Measurements from ENCODE around the gene MYOCD. TPM values are rescaled to one million over a fixed set of nuclear protein-coding genes. Genes with fewer than 3 reads are reported as not detected.

Gene MYOCD
- polyA plus RNA-seq, 2 of the 4 experiments (the other 2 are of a cell fraction): 8.6 to 12.5 TPM

DNA sequence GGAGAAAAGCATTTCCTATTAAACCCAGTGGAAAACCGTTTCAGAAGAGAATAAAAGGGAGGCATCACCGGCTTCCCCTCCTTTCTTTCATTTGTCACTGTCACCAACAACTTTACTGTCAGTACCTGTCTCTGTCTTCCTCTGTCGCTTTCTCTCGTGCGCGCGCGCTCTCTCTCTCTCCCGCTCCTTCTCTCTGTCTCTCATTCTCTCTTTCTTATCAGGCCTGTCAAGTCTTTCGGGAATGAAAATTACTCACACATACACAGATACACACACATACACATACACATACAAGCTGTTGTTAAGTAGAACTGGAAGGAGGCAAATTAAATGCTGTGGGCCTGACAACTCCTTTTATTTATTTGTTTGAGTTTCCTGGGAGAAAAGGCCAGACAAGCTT lies 17.6 kb downstream of the MYOCD start:
- WGBS (ENCODE audit: missing lambda C conversion rate): 81% methylated on average over 10 of the region's 10 CpGs
- CTCF ChIA-PET: interaction anchor here (1.0 to 2.4 kb wide), 3 partner anchors 16 to 319 kb away, joined by 3 to 13 read pairs (median 4); no protein-coding TSS in a partner anchor

GRCh38 chr17:12686486-12686885 lies 20.8 kb downstream of the MYOCD start:
- Histone ChIP-seq H3K4me3 (no peak overlapping the region), H3K9me3 (no peaks in the 10 kb centered on the region), H3K4me2 (no peak overlapping the region), H3K4me1 (no peaks in the 10 kb centered on the region), H3K27ac (no peak overlapping the region)
- ChIA-PET POLR2A (no interaction called here), CTCF (interaction anchor here (0.6 to 1.8 kb wide), 3 partner anchors 19 to 56 kb away, joined by 3 to 6 read pairs (median 4); no protein-coding TSS in a partner anchor)
- 67% methylated on average over 1 of the region's 1 CpG for WGBS (ENCODE audit: missing lambda C conversion rate)
- ATAC-seq (no peak), FAIRE-seq (no peak), DNase-seq (ENCODE audit: low read depth in 1 of 2, low spot score in 1 of 2) (no peak)
- TF ChIP-seq SREBF2 (IDR thresholded peaks at IDR 0.05): no peak
- no peak for TF ChIP-seq BHLHE40 (IDR thresholded peaks at IDR 0.05; ENCODE audit: low read depth, low read length)
- no peak for TF ChIP-seq PHF8 (IDR thresholded peaks at IDR 0.05; ENCODE audit: borderline replicate concordance, low read depth)
- no peak for TF ChIP-seq HOXB13 (CRISPR knock-in tag; IDR thresholded peaks at IDR 0.05; ENCODE audit: low read depth)
- no peak for TF ChIP-seq ESRRA (IDR thresholded peaks at IDR 0.05; ENCODE audit: borderline replicate concordance, low read length)
- TF ChIP-seq ZNF302 (CRISPR knock-in tag; IDR thresholded peaks at IDR 0.05): no peak
- no peak for TF ChIP-seq FOSL2 (IDR thresholded peaks at IDR 0.05)
- TF ChIP-seq FOSL2 (CRISPR knock-in tag; IDR thresholded peaks at IDR 0.05): no peak
- no peak for TF ChIP-seq HOXA7 (CRISPR knock-in tag; IDR thresholded peaks at IDR 0.05)
- no peak for TF ChIP-seq CEBPB (IDR thresholded peaks at IDR 0.05)
- no peak for TF ChIP-seq RARB (CRISPR knock-in tag; IDR thresholded peaks at IDR 0.05)
- TF ChIP-seq HDAC2 (IDR thresholded peaks at IDR 0.05): no peak
- no peak for TF ChIP-seq HEYL (CRISPR knock-in tag; IDR thresholded peaks at IDR 0.05)
- no peak for TF ChIP-seq PBX3 (IDR thresholded peaks at IDR 0.05)
- no peak for TF ChIP-seq MAFK (IDR thresholded peaks at IDR 0.05; ENCODE audit: partially characterized antibody)
- no peak for TF ChIP-seq FOSB (CRISPR knock-in tag; IDR thresholded peaks at IDR 0.05)
- no peak for TF ChIP-seq MYC (IDR thresholded peaks at IDR 0.05; ENCODE audit: borderline replicate concordance, low read length)
- TF ChIP-seq TP53 (CRISPR knock-in tag; IDR thresholded peaks at IDR 0.05): no peak
- TF ChIP-seq GATA3 (IDR thresholded peaks at IDR 0.05; ENCODE audit: borderline replicate concordance): no peak
- TF ChIP-seq MAZ (IDR thresholded peaks at IDR 0.05; ENCODE audit: borderline replicate concordance, low read depth, low read length): no peak

More for the DNA sequence above, 17.6 kb downstream of the MYOCD start:
- POLR2A ChIA-PET: no interaction called here
- no peaks in the 10 kb centered on the region for H3K9me3 ChIP-seq
- no peak overlapping the region for H3K27ac ChIP-seq
- no peaks in the 10 kb centered on the region for H3K4me1 ChIP-seq
- no peak for TF ChIP-seq ZSCAN20 (CRISPR knock-in tag; IDR thresholded peaks at IDR 0.05)
- no peak for TF ChIP-seq RCOR1 (IDR thresholded peaks at IDR 0.05; ENCODE audit: low read depth, low read length)
- TF ChIP-seq HOXB5 (CRISPR knock-in tag; IDR thresholded peaks at IDR 0.05): no peak
- TF ChIP-seq CBX8 (IDR thresholded peaks at IDR 0.05): no peak
- TF ChIP-seq FOSL2 (IDR thresholded peaks at IDR 0.05): no peak
- no peak for TF ChIP-seq FOSL2 (CRISPR knock-in tag; IDR thresholded peaks at IDR 0.05)
- TF ChIP-seq EHMT2 (IDR thresholded peaks at IDR 0.05; ENCODE audit: low read depth): no peak
- TF ChIP-seq ZC3H11A (IDR thresholded peaks at IDR 0.05): no peak
- TF ChIP-seq POLR2AphosphoS2 (conservative IDR thresholded peaks at IDR 0.05; ENCODE audit: low read length): no peak
- TF ChIP-seq, protein P1, sequence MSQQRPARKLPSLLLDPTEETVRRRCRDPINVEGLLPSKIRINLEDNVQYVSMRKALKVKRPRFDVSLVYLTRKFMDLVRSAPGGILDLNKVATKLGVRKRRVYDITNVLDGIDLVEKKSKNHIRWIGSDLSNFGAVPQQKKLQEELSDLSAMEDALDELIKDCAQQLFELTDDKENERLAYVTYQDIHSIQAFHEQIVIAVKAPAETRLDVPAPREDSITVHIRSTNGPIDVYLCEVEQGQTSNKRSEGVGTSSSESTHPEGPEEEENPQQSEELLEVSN (IDR thresholded peaks at IDR 0.05; ENCODE audit: borderline replicate concordance, low read depth): no peak
- TF ChIP-seq, protein P2, sequence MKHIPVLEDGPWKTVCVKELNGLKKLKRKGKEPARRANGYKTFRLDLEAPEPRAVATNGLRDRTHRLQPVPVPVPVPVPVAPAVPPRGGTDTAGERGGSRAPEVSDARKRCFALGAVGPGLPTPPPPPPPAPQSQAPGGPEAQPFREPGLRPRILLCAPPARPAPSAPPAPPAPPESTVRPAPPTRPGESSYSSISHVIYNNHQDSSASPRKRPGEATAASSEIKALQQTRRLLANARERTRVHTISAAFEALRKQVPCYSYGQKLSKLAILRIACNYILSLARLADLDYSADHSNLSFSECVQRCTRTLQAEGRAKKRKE (CRISPR knock-in tag; IDR thresholded peaks at IDR 0.05; ENCODE audit: low read depth): no peak
- DNase-seq (ENCODE audit: low read depth in 1 of 2, low spot score in 1 of 2): no peak
- no peak for FAIRE-seq
- no peak overlapping the region for H3K4me2 ChIP-seq
- no peak for ATAC-seq
- H3K4me3 ChIP-seq: no peak overlapping the region

Data from A549 (cell line).